GM18517 (cell line): ENCODE measurements around the gene RUNX2.
"Not testable (repeated sequence)": the region's sequence is repeated elsewhere in the genome, so short reads cannot be mapped to it uniquely, and the experiment has no call there.

ENCODE experiments used
- ATAC-seq: cut with Tn5 transposase; IDR thresholded peaks from one replicate; pipeline ENCODE4 v1.9.1; 2021; ENCODE audit warnings: mild to moderate bottlenecking, moderate library complexity; ENCODE audit not compliant: unreplicated experiment

RUNX2 gene

DNA sequence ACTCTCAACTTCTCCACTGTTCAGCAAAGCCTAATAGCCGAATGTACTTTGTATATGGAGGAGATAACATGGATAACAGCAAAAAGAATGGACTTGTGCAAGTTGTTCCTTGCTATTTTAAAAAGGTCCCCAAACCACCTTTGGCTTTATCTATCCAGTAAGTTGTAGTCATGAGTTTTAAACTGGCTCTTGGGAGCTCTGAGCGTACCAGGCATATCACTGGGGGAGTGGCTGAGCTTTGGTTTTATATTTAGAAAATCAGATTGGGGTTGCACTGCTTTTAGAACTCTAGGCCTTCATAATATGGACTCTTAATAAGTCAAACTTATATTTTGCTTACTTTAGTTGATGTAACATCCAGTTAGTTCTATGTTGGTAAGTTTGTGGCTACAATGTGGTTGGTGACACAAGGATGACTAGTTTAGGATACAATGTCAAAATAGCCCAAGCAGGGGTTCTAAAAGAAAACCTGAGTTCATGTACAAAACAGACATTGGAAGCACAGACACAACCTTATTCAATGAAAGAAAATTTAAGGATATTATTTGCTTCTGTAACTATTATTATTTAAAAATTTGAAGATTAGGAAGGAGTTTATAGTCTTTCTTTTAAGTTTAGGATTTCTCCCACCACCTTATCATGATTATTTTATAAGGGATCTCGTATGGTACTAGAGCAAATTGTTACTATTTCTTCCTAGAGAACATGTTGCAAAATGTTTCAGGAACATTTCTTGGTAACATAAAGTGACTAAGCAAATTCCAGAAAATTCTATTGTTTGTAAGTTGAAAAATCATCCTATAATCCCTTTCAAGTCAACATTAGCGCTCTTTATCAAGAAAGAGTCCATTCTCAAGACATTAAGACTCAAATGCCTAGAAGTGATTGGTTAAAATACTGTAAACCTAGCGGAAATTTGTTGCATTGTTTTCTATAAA lies 215.4 kb downstream of the RUNX2 start:
- no peak for ATAC-seq

DNA sequence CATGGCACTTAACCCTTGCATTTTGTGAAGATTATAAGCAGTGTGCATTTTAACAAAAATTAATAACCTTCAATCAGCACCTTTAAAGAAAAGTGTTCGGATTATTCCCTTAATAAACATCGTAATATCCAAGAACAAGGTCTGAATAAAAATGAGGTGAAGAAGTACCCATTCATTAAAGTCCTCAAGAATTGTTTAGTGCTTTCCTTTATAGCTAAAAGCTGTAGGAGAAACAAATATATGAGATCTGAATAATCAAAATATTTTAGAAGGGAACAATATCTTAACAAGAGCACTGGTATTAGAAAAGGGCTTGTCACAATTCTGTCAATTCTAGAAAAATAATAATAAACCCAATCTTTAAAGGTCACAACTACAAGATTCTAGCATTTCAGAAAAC lies 217.3 kb downstream of the RUNX2 start:
- no peak for ATAC-seq

- peak; percentile 98 for ATAC-seq
Measured at GRCh38 chr6:45548657-45549515, 220.8 kb downstream of the RUNX2 start.

DNA sequence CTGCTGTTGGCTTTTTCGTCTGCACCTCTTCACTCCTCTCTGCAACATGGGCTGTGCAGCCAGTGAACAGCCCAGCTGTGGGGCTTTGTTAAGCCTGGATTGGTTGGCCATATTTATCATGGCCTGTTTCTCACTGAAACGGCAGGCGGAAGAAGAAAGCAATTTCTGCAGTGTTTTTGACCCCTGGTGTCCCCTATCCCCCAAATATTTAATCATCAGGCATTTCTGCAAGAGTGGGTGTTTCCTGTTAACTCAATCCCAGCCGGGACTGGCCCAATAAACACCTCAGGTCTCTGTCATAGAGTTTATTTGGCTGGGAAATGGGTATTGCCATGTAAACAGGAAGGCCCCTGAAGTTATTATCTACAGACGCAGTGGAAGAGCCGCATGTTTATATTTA lies 224.4 kb downstream of the RUNX2 start:
- no peak for ATAC-seq

- ATAC-seq, result no peak
Measured at GRCh38 chr6:45553730-45554344, 225.7 kb downstream of the RUNX2 start.

DNA sequence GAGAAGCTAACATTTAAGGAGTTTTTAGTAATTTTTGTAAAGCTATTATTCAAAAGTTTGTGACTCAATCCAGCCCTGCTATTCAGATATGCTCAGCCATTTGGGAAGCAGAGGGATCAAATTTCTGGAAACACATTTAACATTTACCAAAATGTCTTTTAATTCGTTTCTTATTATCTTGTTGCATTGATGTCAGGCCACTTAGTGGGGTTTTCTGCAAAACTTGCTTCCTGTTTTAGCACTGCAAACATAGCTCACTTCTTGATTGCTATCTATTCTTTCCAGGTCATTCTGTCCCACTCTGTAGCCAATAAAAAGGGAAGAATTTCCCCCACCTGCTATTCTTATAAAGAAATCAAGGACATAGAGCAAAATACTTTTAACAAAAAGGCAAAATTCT lies 226.5 kb downstream of the RUNX2 start:
- no peak for ATAC-seq

DNA sequence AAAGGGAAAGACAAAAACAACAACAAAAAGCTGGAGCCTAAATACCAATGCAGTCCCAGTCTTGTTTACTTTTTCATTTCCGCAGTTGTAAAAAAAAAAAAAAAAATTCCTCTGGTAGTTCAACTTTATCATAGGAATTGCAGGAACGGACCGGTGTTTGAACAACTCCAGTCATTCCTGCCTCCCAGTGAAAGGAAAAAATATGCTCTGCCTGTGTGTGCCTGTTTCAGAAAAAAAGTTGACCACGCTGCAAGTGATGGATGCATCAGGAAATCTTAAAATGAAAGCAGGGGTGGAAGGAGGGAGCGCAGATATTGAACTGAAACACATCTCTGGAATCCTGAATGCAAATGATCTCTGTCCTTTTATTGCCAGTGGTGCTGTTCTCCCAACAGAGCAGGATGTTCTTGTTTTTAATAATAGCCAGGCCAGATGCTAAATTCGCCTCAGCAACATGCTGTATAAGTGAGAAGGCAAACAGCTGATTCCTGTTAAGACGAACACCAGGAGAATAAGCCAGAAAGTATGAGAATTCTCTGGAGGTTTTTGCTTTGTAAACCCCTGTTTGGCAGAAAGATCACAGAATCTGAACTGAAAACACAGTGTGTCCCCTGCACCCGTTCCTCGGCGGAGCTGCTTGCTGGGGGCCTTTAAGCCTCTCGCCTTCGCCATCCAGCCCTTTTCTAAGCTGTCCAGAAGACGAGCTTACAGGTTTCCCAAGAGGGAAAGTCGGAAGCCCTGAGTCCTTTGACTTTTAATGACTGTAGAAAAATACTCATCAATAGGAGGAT lies 228.0 kb downstream of the RUNX2 start:
- ATAC-seq, result no peak

GRCh38 chr6:45556828-45557227 lies 228.7 kb downstream of the RUNX2 start:
- no peak for ATAC-seq

- no peak for ATAC-seq
Measured at GRCh38 chr6:45557454-45557853, 229.3 kb downstream of the RUNX2 start.

- peak; percentile 60 for ATAC-seq
Measured at GRCh38 chr6:45558858-45559257, 230.7 kb downstream of the RUNX2 start.

DNA sequence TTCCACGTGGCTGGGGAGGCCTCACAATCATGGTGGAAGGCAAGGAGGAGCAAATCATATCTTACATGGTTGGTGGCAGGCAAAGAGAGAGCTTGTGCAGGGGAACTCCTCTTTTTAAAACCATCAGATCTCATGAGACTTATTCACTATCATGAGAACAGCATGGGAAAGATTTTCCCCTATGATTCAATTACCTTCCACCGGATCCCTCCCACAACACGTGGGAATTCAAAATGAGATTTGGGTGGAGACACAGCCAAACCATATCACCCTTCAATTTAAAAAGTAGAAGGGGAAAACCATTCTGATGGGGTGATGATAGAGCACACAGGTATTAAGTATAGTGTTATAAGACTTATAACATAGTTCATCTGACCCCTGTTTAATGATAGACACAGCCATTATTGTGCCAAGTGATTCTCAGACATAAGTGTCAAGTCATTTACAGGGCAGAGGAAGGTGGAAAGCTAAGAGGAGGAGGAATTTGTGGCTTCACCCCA lies 232.2 kb downstream of the RUNX2 start:
- not testable (repeated sequence) for ATAC-seq

GRCh38 chr6:45562171-45562570 lies 234.0 kb downstream of the RUNX2 start:
- no peak for ATAC-seq

DNA sequence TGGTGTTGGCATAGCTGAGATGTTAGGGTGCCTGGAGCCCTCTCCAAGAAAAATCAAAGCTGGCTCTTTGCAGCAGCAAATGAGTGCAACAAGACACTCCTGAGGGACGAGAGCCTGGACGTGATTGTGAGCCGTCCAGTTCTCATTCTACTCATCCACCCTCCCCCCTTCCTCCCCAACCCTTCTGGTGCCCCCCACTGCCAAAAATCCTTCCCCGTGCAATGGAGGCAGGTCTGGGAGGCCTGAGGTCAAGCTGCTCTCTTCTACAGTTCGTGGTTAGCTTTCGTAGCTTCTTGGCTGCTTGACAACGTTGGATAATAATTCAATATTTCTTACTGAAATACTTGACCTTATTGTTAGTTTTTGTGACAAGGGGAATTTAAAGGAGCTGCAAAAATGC lies 234.9 kb downstream of the RUNX2 start:
- ATAC-seq, result no peak

DNA sequence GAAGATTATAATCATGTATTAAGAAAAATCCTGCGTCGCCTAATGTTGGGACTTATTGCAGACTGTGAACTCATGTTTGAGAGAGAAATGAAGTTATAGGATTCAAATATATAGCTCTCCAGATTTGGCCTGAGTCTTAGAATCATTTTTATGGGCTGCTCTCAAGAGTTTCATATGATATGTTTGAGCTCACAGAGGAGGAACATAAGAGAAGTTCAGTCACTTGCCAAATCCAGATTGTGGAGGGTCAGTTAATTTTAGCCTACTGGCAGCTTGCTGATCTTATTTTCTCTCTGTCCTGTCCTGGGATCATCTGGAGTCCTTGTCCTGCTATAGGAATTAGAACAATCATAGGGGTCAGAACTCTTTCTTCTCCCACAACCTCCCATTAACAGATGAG lies 235.7 kb downstream of the RUNX2 start:
- no peak for ATAC-seq

DNA sequence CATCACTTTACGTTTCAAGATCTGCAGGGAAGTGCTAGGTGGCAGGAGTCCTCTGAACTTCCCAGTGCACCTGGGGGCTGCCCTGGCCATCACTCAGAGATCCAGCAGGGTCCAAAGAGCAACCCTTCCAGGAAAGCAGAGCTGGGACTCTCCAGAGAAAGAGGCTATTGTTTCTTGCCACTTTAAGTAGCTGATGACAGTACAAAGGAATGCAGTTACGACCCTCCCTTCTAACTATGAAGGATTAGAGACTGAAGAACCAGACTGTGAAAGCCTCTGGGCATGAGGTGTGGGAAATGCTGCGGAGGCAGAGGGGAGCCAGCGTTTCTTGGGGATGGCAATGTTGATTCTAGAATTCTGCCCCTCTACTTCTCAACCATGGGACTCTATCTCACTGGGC lies 238.8 kb downstream of the RUNX2 start:
- ATAC-seq, result no peak

DNA sequence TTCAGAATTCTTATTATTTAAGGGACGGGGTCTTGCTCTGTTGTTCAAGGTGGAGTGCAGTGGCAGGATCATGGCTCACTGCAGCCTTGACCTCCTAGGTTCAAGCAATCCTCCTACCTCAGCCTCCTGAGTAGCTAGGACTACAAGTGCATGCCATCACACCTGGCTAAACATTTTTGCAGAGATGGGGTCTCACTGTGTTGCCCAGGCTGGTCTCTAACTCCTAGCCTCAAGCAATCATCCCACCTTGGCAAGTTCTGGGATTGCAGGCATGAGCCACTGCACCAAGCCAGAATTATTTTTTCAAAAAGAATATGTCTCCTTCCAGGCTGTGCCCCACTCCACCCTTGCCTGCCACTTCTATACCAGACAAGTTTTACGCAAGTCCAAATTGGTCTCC lies 239.7 kb downstream of the RUNX2 start:
- no peak for ATAC-seq

DNA sequence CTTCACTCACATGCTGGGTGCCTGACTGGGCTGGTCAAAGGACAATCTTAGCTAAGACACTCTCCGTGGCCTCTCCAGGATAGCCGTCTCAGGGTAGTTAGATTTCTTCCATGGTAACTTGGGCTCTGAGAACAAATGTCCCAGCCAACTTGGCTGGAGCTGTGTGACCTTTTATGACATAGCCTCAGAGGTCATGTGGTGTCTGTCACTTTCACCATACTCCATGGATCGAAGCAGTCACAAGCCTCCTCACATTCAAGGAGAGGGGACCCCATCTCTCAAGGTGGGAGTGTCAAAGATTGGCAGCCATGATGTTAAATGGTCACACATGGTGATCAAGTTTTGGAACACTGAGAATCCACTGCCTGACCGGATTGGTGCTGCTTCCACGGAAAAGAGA lies 240.5 kb downstream of the RUNX2 start:
- no peak for ATAC-seq

- ATAC-seq, result no peak
Measured at GRCh38 chr6:45569210-45569945, 241.2 kb downstream of the RUNX2 start.

DNA sequence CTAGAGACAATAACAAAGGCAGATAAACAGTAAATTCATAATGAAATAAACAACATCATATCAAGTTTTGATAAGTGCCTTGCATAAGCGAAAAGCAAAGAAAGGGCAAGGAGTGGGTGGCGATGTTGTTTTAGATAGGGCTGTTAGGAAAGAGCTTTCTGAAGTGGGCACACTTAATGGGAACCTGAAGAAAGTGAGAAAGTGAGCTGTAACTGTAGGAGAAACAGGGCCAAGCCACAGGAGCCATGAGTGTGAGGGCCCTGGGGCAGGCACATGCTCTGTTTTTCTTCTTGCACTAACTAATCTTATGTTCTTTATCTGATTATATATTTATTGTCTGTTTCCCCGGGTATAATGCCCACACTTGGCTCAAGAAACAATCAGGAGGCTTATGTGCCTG lies 243.0 kb downstream of the RUNX2 start:
- ATAC-seq, result no peak

DNA sequence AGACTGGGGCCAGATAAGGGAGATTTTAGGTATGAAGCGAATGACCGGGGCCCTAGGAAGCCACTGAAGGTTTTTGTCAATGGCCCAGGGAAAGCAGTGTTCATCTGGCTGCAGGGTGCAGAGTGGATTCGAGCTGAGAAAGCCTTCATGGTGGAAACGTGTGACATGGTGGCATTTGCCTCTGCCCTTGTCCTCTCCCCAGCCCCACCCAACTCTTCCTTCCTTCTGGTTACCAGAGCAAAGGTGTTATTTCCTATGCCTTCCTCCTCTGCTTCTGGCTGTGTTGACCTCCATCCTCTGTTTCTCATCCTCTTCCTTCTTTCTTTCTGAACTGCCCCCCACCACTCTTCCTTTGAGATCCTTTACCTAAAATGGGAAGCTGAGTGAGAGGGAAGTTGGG lies 244.7 kb downstream of the RUNX2 start:
- no peak for ATAC-seq
